ENCODE data around the gene OSBPL6. TPM values are rescaled to one million over a fixed set of nuclear protein-coding genes. Genes with fewer than 3 reads are reported as not detected.

OSBPL6 gene
- total and polyA plus RNA-seq, 2 donors from 2014 or later: 0.91 to 1.4 TPM

GRCh38 chr2:178271094-178271493 lies 76.8 kb downstream of the OSBPL6 start:
- no peaks in the 10 kb centered on the region for H3K36me3 ChIP-seq (ENCODE audit: control insufficient read depth in 2 of 3, insufficient read depth in 3 of 3, low read length in 3 of 3)
- no peaks in the 10 kb centered on the region for H3K9me3 ChIP-seq (ENCODE audit: control insufficient read depth in 2 of 3, insufficient read depth in 1 of 3, low read length in 3 of 3)

DNA sequence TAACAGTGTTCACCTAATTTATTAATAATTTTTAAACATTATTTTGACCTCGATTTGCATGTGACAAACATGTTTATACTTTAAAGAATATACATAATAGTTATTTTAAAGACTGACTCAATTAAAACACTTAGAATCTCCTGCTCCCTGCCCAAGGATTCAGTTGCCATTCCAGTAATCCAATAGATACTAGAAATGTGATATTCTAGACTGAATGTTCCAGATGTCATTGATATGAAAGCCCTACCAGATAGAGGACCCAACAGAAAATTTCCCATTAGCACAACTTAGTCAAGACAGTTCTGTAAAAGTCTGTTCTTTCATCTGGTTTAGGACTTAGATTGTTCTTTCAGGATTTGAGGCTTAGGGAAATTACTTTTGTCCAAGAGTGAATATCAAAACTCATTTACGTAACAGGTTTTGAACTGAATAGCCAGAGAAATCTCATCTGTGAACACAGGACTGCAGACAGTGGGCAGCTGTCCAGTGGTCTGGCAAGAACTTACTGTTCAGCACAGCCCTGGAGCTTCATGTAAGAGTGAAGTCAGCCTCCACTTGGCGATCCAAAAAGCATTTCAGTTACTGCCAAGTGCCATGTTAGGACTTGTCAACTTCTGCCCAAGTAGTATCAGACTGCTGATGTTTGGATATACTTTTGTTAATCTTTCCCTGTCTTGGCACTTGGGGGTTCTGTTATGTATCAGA lies 77.5 kb downstream of the OSBPL6 start:
- TF ChIP-seq CTCF (IDR thresholded peaks at IDR 0.05; ENCODE audit: borderline replicate concordance, extremely low read depth, insufficient read depth): no peak
- Histone ChIP-seq H3K9me3 (ENCODE audit: control insufficient read depth in 2 of 3, insufficient read depth in 1 of 3, low read length in 3 of 3) (no peaks in the 10 kb centered on the region), H3K9ac (ENCODE audit: low read length in 3 of 3) (no peak overlapping the region), H3K36me3 (ENCODE audit: control insufficient read depth in 2 of 3, insufficient read depth in 3 of 3, low read length in 3 of 3) (no peaks in the 10 kb centered on the region), H3K4me3 (ENCODE audit: low read length in 3 of 3) (no peak overlapping the region), H3K27me3 (ENCODE audit: control insufficient read depth, insufficient read depth, low read length) (no peaks in the 10 kb centered on the region), H3K27ac (ENCODE audit: low read depth in 2 of 2, low read length in 2 of 2) (no peak overlapping the region), H3K4me1 (ENCODE audit: control insufficient read depth in 2 of 3, insufficient read depth in 2 of 3, low read depth in 1 of 3, low read length in 3 of 3) (no peaks in the 10 kb centered on the region)
- intact Hi-C loops (cut with DNase I): no loop called here
- DNase-seq: no peak
- no peak for FAIRE-seq

More at GRCh38 chr2:178271094-178271493, 76.8 kb downstream of the OSBPL6 start:
- intact Hi-C loops (cut with DNase I): no loop called here
- Histone ChIP-seq H3K27ac (ENCODE audit: low read depth in 2 of 2, low read length in 2 of 2) (no peak overlapping the region), H3K27me3 (ENCODE audit: control insufficient read depth, insufficient read depth, low read length) (no peaks in the 10 kb centered on the region), H3K4me1 (ENCODE audit: control insufficient read depth in 2 of 3, insufficient read depth in 2 of 3, low read depth in 1 of 3, low read length in 3 of 3) (no peaks in the 10 kb centered on the region), H3K4me3 (ENCODE audit: low read length in 3 of 3) (no peak overlapping the region), H3K9ac (ENCODE audit: low read length in 3 of 3) (no peak overlapping the region)
- no peak for TF ChIP-seq CTCF (IDR thresholded peaks at IDR 0.05; ENCODE audit: borderline replicate concordance, extremely low read depth, insufficient read depth)
- DNase-seq: no peak
- FAIRE-seq: no peak

GRCh38 chr2:178273787-178274360 lies 79.6 kb downstream of the OSBPL6 start:
- DNase-seq (no peak), FAIRE-seq (no peak)
- H3K4me3 ChIP-seq (ENCODE audit: low read length in 3 of 3): no peak overlapping the region
- peaks cover 0 to 2% (median 2%) of the 10 kb centered on the region in 3 donors for H3K4me1 ChIP-seq (ENCODE audit: control insufficient read depth in 2 of 3, insufficient read depth in 2 of 3, low read depth in 1 of 3, low read length in 3 of 3)
- intact Hi-C loops (cut with DNase I): no loop called here
- no peaks in the 10 kb centered on the region for H3K9me3 ChIP-seq (ENCODE audit: control insufficient read depth in 2 of 3, insufficient read depth in 1 of 3, low read length in 3 of 3)
- no peak overlapping the region for H3K27ac ChIP-seq (ENCODE audit: low read depth in 2 of 2, low read length in 2 of 2)
- no peak overlapping the region for H3K9ac ChIP-seq (ENCODE audit: low read length in 3 of 3)
- TF ChIP-seq CTCF (IDR thresholded peaks at IDR 0.05; ENCODE audit: borderline replicate concordance, extremely low read depth, insufficient read depth): no peak
- no peaks in the 10 kb centered on the region for H3K36me3 ChIP-seq (ENCODE audit: control insufficient read depth in 2 of 3, insufficient read depth in 3 of 3, low read length in 3 of 3)
- no peaks in the 10 kb centered on the region for H3K27me3 ChIP-seq (ENCODE audit: control insufficient read depth, insufficient read depth, low read length)

All from kidney (tissue), 14 donors.